HFFc6 (cell line): Measurements from ENCODE around the gene SAMD15. TPM values are rescaled to one million over a fixed set of nuclear protein-coding genes. Genes with fewer than 3 reads are reported as not detected.

Experiments used
- DNase-seq: peaks from one replicate; pipeline ENCODE4 v3.0.0-alpha.2; 2018
- H3K27ac Mint-ChIP-seq: 2 replicates; pipeline ENCODE4 v1.8.0; 2020; ENCODE audit warnings: mild to moderate bottlenecking, mixed read lengths
- H3K27me3 Mint-ChIP-seq: 2 replicates; pipeline ENCODE4 v1.8.0; 2021; ENCODE audit warnings: mild to moderate bottlenecking, moderate library complexity, mixed read lengths; ENCODE audit not compliant: insufficient read depth
- H3K36me3 Mint-ChIP-seq: 2 replicates; pipeline ENCODE4 v1.8.0; 2021; ENCODE audit warnings: low read depth, mixed read lengths
- H3K4me1 Mint-ChIP-seq: 2 replicates; pipeline ENCODE4 v1.8.0; 2020; ENCODE audit warnings: low read depth, mixed read lengths
- H3K4me3 Mint-ChIP-seq: 2 replicates; pipeline ENCODE4 v1.8.0; 2020; ENCODE audit warnings: mild to moderate bottlenecking, moderate library complexity, mixed read lengths
- H3K9me3 Mint-ChIP-seq: 2 replicates; pipeline ENCODE4 v1.8.0; 2020; ENCODE audit warnings: mild to moderate bottlenecking, mixed read lengths
- CTCF ChIP-seq: fragments of 200-600 bp; sonication (generic); IDR thresholded peaks from 2 replicates; pipeline ENCODE4 v1.5.0; 2021; ENCODE audit warnings: antibody characterized with exemption, mild to moderate bottlenecking
- total RNA-seq, 6 experiments: library from RNA; stranded (reverse); fragmentation: NEBNext Ultra II Directional; extraction: Animal tissue kit (Norgen Biotek cat#: 25700); gene quantifications; 2 replicates in 1 of 6; 3 replicates in 5 of 6; pipeline ENCODE4 v1.2.3, GENCODE V29; 2021

SAMD15 gene
- total RNA-seq, 6 experiments from 2014 or later, result 0.83 to 1.7 (median 1.3) TPM

GRCh38 chr14:77436042-77436441 lies 58.9 kb downstream of the SAMD15 start:
- TF ChIP-seq CTCF, result no peak
- peaks cover 24% of the 10 kb centered on the region for H3K4me1 Mint-ChIP-seq
- DNase-seq, result no peak
- peaks cover 37% of the 10 kb centered on the region for H3K36me3 Mint-ChIP-seq
- H3K9me3 Mint-ChIP-seq, result no peaks in the 10 kb centered on the region
- H3K27me3 Mint-ChIP-seq, result no peaks in the 10 kb centered on the region; the same call in 1 of the 2 replicates
- no peak overlapping the region for H3K27ac Mint-ChIP-seq
- no peak overlapping the region for H3K4me3 Mint-ChIP-seq

- peaks cover 40% of the 10 kb centered on the region for H3K36me3 Mint-ChIP-seq
- peaks cover 24% of the 10 kb centered on the region for H3K4me1 Mint-ChIP-seq
- H3K9me3 Mint-ChIP-seq, result no peaks in the 10 kb centered on the region
- H3K27me3 Mint-ChIP-seq, result no peaks in the 10 kb centered on the region; the same call in none of the 2 replicates
- no peak for DNase-seq
- H3K4me3 Mint-ChIP-seq, result no peak overlapping the region
- no peak for TF ChIP-seq CTCF
- no peak overlapping the region for H3K27ac Mint-ChIP-seq
Measured at GRCh38 chr14:77438596-77438995, 61.4 kb downstream of the SAMD15 start.

GRCh38 chr14:77439861-77440260 lies 62.7 kb downstream of the SAMD15 start:
- Mint-ChIP-seq H3K4me1 (peaks cover 24% of the 10 kb centered on the region), H3K36me3 (peaks cover 32% of the 10 kb centered on the region), H3K9me3 (no peaks in the 10 kb centered on the region), H3K27me3 (no peaks in the 10 kb centered on the region; the same call in none of the 2 replicates), H3K27ac (no peak overlapping the region), H3K4me3 (no peak overlapping the region)
- no peak for DNase-seq
- TF ChIP-seq CTCF, result no peak

Other genes starting within 250 kb of the SAMD15 start
- gene ZDHHC22, start 235.6 kb upstream of the SAMD15 start, total RNA-seq, result not detected
- under 1 TPM in 1 of 6 experiments, not detected in 5; 0.05 TPM for gene TMEM63C, start 195.6 kb upstream of the SAMD15 start, total RNA-seq
- gene NGB, start 106.2 kb upstream of the SAMD15 start, total RNA-seq, result not detected
- gene POMT2, start 56.5 kb upstream of the SAMD15 start, total RNA-seq, result 10 to 100 TPM; 21.7 to 39.0 (median 27.5) TPM
- 10 to 100 TPM in 5 of 6 experiments, 1 to 10 TPM in 1; 9.3 to 15.0 (median 10.3) TPM for gene GSTZ1, start 56.3 kb upstream of the SAMD15 start, total RNA-seq
- 1 to 10 TPM; 5.7 to 7.0 (median 6.6) TPM for gene TMED8, start 285 bp upstream of the SAMD15 start, total RNA-seq
- gene NOXRED1, start 46.1 kb downstream of the SAMD15 start, total RNA-seq, result under 1 TPM in 3 of 6 experiments, not detected in 3; 0.09 to 0.33 (median 0.25) TPM
- gene VIPAS39, start 80.2 kb downstream of the SAMD15 start, total RNA-seq, result 10 to 100 TPM; 14.2 to 17.4 (median 15.3) TPM
- 100 to 1,000 TPM; 155 to 219 (median 178) TPM for gene AHSA1, start 80.7 kb downstream of the SAMD15 start, total RNA-seq
- under 1 TPM in 1 of 6 experiments, not detected in 5; 0.10 TPM for gene ISM2, start 121.4 kb downstream of the SAMD15 start, total RNA-seq
- gene SPTLC2, start 239.3 kb downstream of the SAMD15 start, total RNA-seq, result 10 to 100 TPM; 51.2 to 59.2 (median 52.3) TPM